Erythroblast (primary cell): ENCODE measurements around the gene NEFH.

Experiments used
- GATA1 ChIP-seq: IDR thresholded peaks from 2 replicates; pipeline ENCODE4 v1.6.1; 2011; ENCODE audit warnings: low read depth, mild to moderate bottlenecking, control low read depth, low read length, moderate library complexity
- POLR2A ChIP-seq: IDR thresholded peaks from 2 replicates; pipeline ENCODE4 v1.6.1; 2011; ENCODE audit warnings: mild to moderate bottlenecking, low read length

GRCh38 chr22:29518427-29518826 is 38.4 kb downstream of the NEFH start:
- TF ChIP-seq POLR2A (no peak), GATA1 (no peak)
